Immature natural killer cell (primary cell): ENCODE results near the gene CAPN2. TPM values are rescaled to one million over a fixed set of nuclear protein-coding genes. Genes with fewer than 3 reads are reported as not detected.
"Not testable (repeated sequence)": the region's sequence is repeated elsewhere in the genome, so short reads cannot be mapped to it uniquely, and the experiment has no call there.

ENCODE experiments used
- DNase-seq, 3 donors: peaks; one replicate each; pipeline ENCODE4 v3.0.0; 2022; ENCODE audit warnings: mixed read lengths in 1 of 3
- H3K27ac Mint-ChIP-seq, 6 donors: one replicate each; pipeline ENCODE4 v1.8.0; 2020; ENCODE audit warnings: mixed read lengths in 6 of 6, mild to moderate bottlenecking in 5 of 6, inconsistent platforms in 4 of 6, moderate library complexity in 3 of 6
- H3K27me3 Mint-ChIP-seq, 3 donors: one replicate each; pipeline ENCODE4 v1.8.0; 2020 to 2021; ENCODE audit warnings: low read depth in 3 of 3, mild to moderate bottlenecking in 3 of 3, mixed read lengths in 3 of 3, moderate library complexity in 3 of 3, inconsistent platforms in 1 of 3
- H3K36me3 Mint-ChIP-seq, 3 donors: one replicate each; pipeline ENCODE4 v1.8.0; 2020; ENCODE audit warnings: mixed read lengths in 3 of 3, inconsistent platforms in 2 of 3, mild to moderate bottlenecking in 2 of 3
- H3K4me1 Mint-ChIP-seq, 2 donors: one replicate each; pipeline ENCODE4 v1.8.0; 2020; ENCODE audit warnings: inconsistent platforms in 2 of 2, mild to moderate bottlenecking in 2 of 2, mixed read lengths in 2 of 2, moderate library complexity in 1 of 2
- H3K4me3 Mint-ChIP-seq, 5 donors: one replicate each; pipeline ENCODE4 v1.8.0; 2020; ENCODE audit warnings: mild to moderate bottlenecking in 5 of 5, mixed read lengths in 5 of 5, inconsistent platforms in 3 of 5, moderate library complexity in 3 of 5
- H3K9me3 Mint-ChIP-seq, 6 donors: one replicate each; pipeline ENCODE4 v1.8.0; 2020; ENCODE audit warnings: mild to moderate bottlenecking in 6 of 6, mixed read lengths in 6 of 6, inconsistent platforms in 4 of 6, moderate library complexity in 3 of 6
- polyA plus RNA-seq, 3 donors: library from polyadenylated mRNA; unstranded; fragments of 300-500 nt; fragmentation: Illumina TruSeq; gene quantifications; one replicate each; pipeline ENCODE4 v1.2.3, GENCODE V29; 2021

CAPN2 gene
- polyA plus RNA-seq, 3 donors from 2014 or later, result 126 to 232 (median 141) TPM

- peaks cover 71 to 97% of the 10 kb centered on the region in 2 donors for H3K4me1 Mint-ChIP-seq
- no peak for DNase-seq
- H3K27me3 Mint-ChIP-seq, result peaks cover 0 to 3% (median 3%) of the 10 kb centered on the region in 3 donors
- no peaks in the 10 kb centered on the region for H3K9me3 Mint-ChIP-seq
- H3K4me3 Mint-ChIP-seq, result no peak overlapping the region
- H3K27ac Mint-ChIP-seq, result peak overlapping the region in 4 of 6 donors; percentile 23 to 79 (median 68)
- peaks cover 0 to 21% (median 11%) of the 10 kb centered on the region in 3 donors for H3K36me3 Mint-ChIP-seq
Measured at GRCh38 chr1:223729906-223730305, 17.6 kb downstream of the CAPN2 start.

- H3K4me1 Mint-ChIP-seq, result peaks cover 65 to 91% of the 10 kb centered on the region in 2 donors
- H3K4me3 Mint-ChIP-seq, result peak overlapping the region in 1 of 5 donors; percentile 34
- H3K27ac Mint-ChIP-seq, result peak overlapping the region in 3 of 6 donors; percentile 23 to 67 (median 51)
Measured at GRCh38 chr1:223730479-223731132, 18.3 kb downstream of the CAPN2 start.

GRCh38 chr1:223731133-223731770, 18.9 kb downstream of the CAPN2 start:
- Mint-ChIP-seq H3K9me3 (no peaks in the 10 kb centered on the region), H3K27me3 (peaks cover 0 to 3% (median 3%) of the 10 kb centered on the region in 3 donors), H3K4me3 (peak overlapping the region in 1 of 5 donors; percentile 34), H3K27ac (peak overlapping the region in 5 of 6 donors; percentile 0 to 80 (median 69)), H3K4me1 (peaks cover 60 to 85% of the 10 kb centered on the region in 2 donors), H3K36me3 (peaks cover 0 to 21% (median 11%) of the 10 kb centered on the region in 3 donors)
- no peak for DNase-seq

More at GRCh38 chr1:223730479-223731132, 18.3 kb downstream of the CAPN2 start:
- no peak for DNase-seq
- Mint-ChIP-seq H3K9me3 (no peaks in the 10 kb centered on the region), H3K36me3 (peaks cover 0 to 21% (median 11%) of the 10 kb centered on the region in 3 donors), H3K27me3 (peaks cover 0 to 3% (median 3%) of the 10 kb centered on the region in 3 donors)

GRCh38 chr1:223732993-223733798, 20.9 kb downstream of the CAPN2 start:
- Mint-ChIP-seq H3K27me3 (peaks cover 0 to 3% (median 3%) of the 10 kb centered on the region in 3 donors), H3K27ac (peak overlapping the region in 4 of 6 donors; percentile 21 to 57 (median 38)), H3K36me3 (peaks cover 0 to 17% (median 11%) of the 10 kb centered on the region in 3 donors), H3K4me3 (no peak overlapping the region), H3K9me3 (no peaks in the 10 kb centered on the region), H3K4me1 (peaks cover 44 to 65% of the 10 kb centered on the region in 2 donors)
- no peak for DNase-seq

GRCh38 chr1:223733898-223734852, 21.8 kb downstream of the CAPN2 start:
- DNase-seq, result no peak
- no peaks in the 10 kb centered on the region for H3K9me3 Mint-ChIP-seq
- H3K4me3 Mint-ChIP-seq, result peak overlapping the region in 1 of 5 donors; percentile 18
- peaks cover 0 to 13% (median 11%) of the 10 kb centered on the region in 3 donors for H3K36me3 Mint-ChIP-seq
- H3K4me1 Mint-ChIP-seq, result peaks cover 34 to 61% of the 10 kb centered on the region in 2 donors
- peak overlapping the region in 5 of 6 donors; percentile 21 to 53 (median 34) for H3K27ac Mint-ChIP-seq
- H3K27me3 Mint-ChIP-seq, result peaks cover 0 to 3% (median 0%) of the 10 kb centered on the region in 3 donors

- not testable (repeated sequence) for H3K9me3 Mint-ChIP-seq, DNase-seq, H3K27me3 Mint-ChIP-seq, H3K4me3 Mint-ChIP-seq
- H3K4me1 Mint-ChIP-seq, result peaks cover 21 to 38% of the 10 kb centered on the region in 2 donors
- H3K27ac Mint-ChIP-seq, result peak overlapping the region in 5 of 6 donors; percentile 30 to 78 (median 36)
- peaks cover 0 to 11% (median 0%) of the 10 kb centered on the region in 3 donors for H3K36me3 Mint-ChIP-seq
Measured at GRCh38 chr1:223736638-223737037, 24.3 kb downstream of the CAPN2 start.

- no peak overlapping the region for H3K4me3 Mint-ChIP-seq
- no peaks in the 10 kb centered on the region for H3K9me3 Mint-ChIP-seq
- H3K27me3 Mint-ChIP-seq, result no peaks in the 10 kb centered on the region
- H3K4me1 Mint-ChIP-seq, result peaks cover 17 to 31% of the 10 kb centered on the region in 2 donors
- peak overlapping the region in 5 of 6 donors; percentile 30 to 72 (median 50) for H3K27ac Mint-ChIP-seq
- H3K36me3 Mint-ChIP-seq, result peaks cover 0 to 8% (median 0%) of the 10 kb centered on the region in 3 donors
- no peak for DNase-seq
Measured at GRCh38 chr1:223737342-223737741, 25.0 kb downstream of the CAPN2 start.

- H3K9me3 Mint-ChIP-seq, result no peaks in the 10 kb centered on the region
- H3K4me3 Mint-ChIP-seq, result no peak overlapping the region
- H3K27me3 Mint-ChIP-seq, result no peaks in the 10 kb centered on the region
- peaks cover 13 to 17% of the 10 kb centered on the region in 2 donors for H3K4me1 Mint-ChIP-seq
- no peak for DNase-seq
- peak overlapping the region in 4 of 6 donors; percentile 37 to 67 (median 58) for H3K27ac Mint-ChIP-seq
- H3K36me3 Mint-ChIP-seq, result peaks cover 0 to 8% (median 0%) of the 10 kb centered on the region in 3 donors
Measured at GRCh38 chr1:223738465-223739365, 26.4 kb downstream of the CAPN2 start.

- Mint-ChIP-seq H3K9me3 (no peaks in the 10 kb centered on the region), H3K27me3 (peaks cover 0 to 1% (median 0%) of the 10 kb centered on the region in 3 donors), H3K27ac (peak overlapping the region in 4 of 6 donors; percentile 32 to 53 (median 36)), H3K4me3 (no peak overlapping the region), H3K36me3 (peaks cover 0 to 8% (median 0%) of the 10 kb centered on the region in 3 donors), H3K4me1 (peaks cover 10 to 12% of the 10 kb centered on the region in 2 donors)
- no peak for DNase-seq
Measured at GRCh38 chr1:223739366-223740037, 27.2 kb downstream of the CAPN2 start.

- not testable (repeated sequence) for H3K4me3 Mint-ChIP-seq, H3K27me3 Mint-ChIP-seq, H3K9me3 Mint-ChIP-seq, DNase-seq, H3K36me3 Mint-ChIP-seq, H3K4me1 Mint-ChIP-seq
- peak overlapping the region in 4 of 6 donors; percentile 53 to 79 (median 63) for H3K27ac Mint-ChIP-seq
Measured at GRCh38 chr1:223740038-223740736, 27.8 kb downstream of the CAPN2 start.

GRCh38 chr1:223741861-223742260, 29.5 kb downstream of the CAPN2 start:
- DNase-seq, result no peak
- H3K4me3 Mint-ChIP-seq, result no peak overlapping the region
- H3K27me3 Mint-ChIP-seq, result peaks cover 0 to 1% (median 0%) of the 10 kb centered on the region in 3 donors
- peak overlapping the region in 2 of 6 donors; percentile 13 to 62 for H3K27ac Mint-ChIP-seq
- H3K4me1 Mint-ChIP-seq, result peaks cover 2 to 6% of the 10 kb centered on the region in 2 donors
- H3K36me3 Mint-ChIP-seq, result peaks cover 0 to 16% (median 2%) of the 10 kb centered on the region in 3 donors
- H3K9me3 Mint-ChIP-seq, result no peaks in the 10 kb centered on the region
